ENCODE results near the gene CDCA4.

Gene CDCA4

DNA sequence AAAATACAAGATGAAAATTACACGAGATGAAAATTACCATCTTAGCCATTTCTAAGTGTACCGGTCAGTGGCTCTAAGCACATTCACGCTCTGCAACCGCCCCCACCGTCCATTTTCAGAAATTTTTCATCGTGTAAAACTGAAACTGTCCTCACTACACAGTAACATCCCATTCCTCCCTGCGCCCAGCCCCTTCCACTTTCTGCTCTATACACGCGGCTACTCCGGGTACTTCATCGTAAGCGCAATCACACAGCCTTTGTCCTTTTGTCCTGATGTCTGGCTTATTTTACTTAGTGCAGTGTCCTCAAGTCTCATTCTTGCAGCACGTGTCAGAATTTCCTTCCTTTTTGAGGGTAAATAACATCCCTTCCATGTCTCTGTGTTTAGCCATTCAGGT, 47.9 kb upstream of the CDCA4 start:
- Histone ChIP-seq H3K79me2 (ENCODE audit: control insufficient read depth, low read length) (peaks cover 10% of the 10 kb centered on the region), H3K4me2 (ENCODE audit: low read length) (no peak overlapping the region), H3K9me2 (replicated peaks; ENCODE audit: control insufficient read depth, low read length) (no peaks in the 10 kb centered on the region), H3K9me3 (ENCODE audit: control insufficient read depth, insufficient read depth, low read length) (no peaks in the 10 kb centered on the region), H3K27ac (ENCODE audit: low read depth, low read length) (no peak overlapping the region), H3K36me3 (ENCODE audit: control insufficient read depth, low read length) (no peaks in the 10 kb centered on the region), H3F3A (ENCODE audit: control insufficient read depth, insufficient read depth) (no peaks in the 10 kb centered on the region; the same call in 1 of the 2 replicates), H4K20me1 (ENCODE audit: control insufficient read depth, insufficient read depth, low read depth, low read length) (no peaks in the 10 kb centered on the region), H3K4me1 (ENCODE audit: control insufficient read depth, low read length) (peaks cover 44% of the 10 kb centered on the region), H3K27me3 (ENCODE audit: control insufficient read depth, low read length) (peaks cover 28% of the 10 kb centered on the region), H3K4me3 (ENCODE audit: low read length) (no peak overlapping the region)
- TF ChIP-seq, protein P1, sequence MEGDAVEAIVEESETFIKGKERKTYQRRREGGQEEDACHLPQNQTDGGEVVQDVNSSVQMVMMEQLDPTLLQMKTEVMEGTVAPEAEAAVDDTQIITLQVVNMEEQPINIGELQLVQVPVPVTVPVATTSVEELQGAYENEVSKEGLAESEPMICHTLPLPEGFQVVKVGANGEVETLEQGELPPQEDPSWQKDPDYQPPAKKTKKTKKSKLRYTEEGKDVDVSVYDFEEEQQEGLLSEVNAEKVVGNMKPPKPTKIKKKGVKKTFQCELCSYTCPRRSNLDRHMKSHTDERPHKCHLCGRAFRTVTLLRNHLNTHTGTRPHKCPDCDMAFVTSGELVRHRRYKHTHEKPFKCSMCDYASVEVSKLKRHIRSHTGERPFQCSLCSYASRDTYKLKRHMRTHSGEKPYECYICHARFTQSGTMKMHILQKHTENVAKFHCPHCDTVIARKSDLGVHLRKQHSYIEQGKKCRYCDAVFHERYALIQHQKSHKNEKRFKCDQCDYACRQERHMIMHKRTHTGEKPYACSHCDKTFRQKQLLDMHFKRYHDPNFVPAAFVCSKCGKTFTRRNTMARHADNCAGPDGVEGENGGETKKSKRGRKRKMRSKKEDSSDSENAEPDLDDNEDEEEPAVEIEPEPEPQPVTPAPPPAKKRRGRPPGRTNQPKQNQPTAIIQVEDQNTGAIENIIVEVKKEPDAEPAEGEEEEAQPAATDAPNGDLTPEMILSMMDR (IDR thresholded peaks at IDR 0.05; ENCODE audit: low read depth, low read length, poor library complexity, severe bottlenecking): no peak

DNA sequence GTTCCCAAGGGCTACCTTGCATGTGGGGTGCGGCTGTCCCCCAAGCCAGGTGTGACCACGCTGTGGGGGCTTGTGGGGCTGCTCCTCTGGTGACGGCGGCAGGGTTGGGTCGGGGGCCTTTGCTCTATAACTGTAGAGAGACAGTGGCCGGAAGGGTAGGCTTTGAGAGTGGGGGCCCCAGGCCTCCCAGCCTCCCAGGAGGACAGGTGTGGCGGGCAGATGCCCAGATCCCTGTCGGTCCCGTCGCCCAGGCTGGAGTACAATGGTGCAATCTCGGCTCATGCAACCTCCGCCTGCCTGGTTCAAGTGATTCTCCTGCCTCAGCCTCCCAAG, 47.1 kb upstream of the CDCA4 start:
- no peak overlapping the region for H3K27ac ChIP-seq (ENCODE audit: low read depth, low read length)
- peaks cover 10% of the 10 kb centered on the region for H3K79me2 ChIP-seq (ENCODE audit: control insufficient read depth, low read length)
- no peaks in the 10 kb centered on the region for H3K9me2 ChIP-seq (replicated peaks; ENCODE audit: control insufficient read depth, low read length)
- H3K4me3 ChIP-seq (ENCODE audit: low read length): no peak overlapping the region
- peaks cover 52% of the 10 kb centered on the region for H3K4me1 ChIP-seq (ENCODE audit: control insufficient read depth, low read length)
- H3K27me3 ChIP-seq (ENCODE audit: control insufficient read depth, low read length): peaks cover 28% of the 10 kb centered on the region
- H3F3A ChIP-seq (ENCODE audit: control insufficient read depth, insufficient read depth): no peaks in the 10 kb centered on the region; the same call in 1 of the 2 replicates
- TF ChIP-seq, protein P1 (IDR thresholded peaks at IDR 0.05; ENCODE audit: low read depth, low read length, poor library complexity, severe bottlenecking): no peak
- TF ChIP-seq EZH2phosphoT487 (IDR thresholded peaks at IDR 0.05; ENCODE audit: borderline replicate concordance, low read length): no peak
- no peak overlapping the region for H3K4me2 ChIP-seq (ENCODE audit: low read length)
- H3K36me3 ChIP-seq (ENCODE audit: control insufficient read depth, low read length): no peaks in the 10 kb centered on the region
- H4K20me1 ChIP-seq (ENCODE audit: control insufficient read depth, insufficient read depth, low read depth, low read length): no peaks in the 10 kb centered on the region
- no peaks in the 10 kb centered on the region for H3K9me3 ChIP-seq (ENCODE audit: control insufficient read depth, insufficient read depth, low read length)

DNA sequence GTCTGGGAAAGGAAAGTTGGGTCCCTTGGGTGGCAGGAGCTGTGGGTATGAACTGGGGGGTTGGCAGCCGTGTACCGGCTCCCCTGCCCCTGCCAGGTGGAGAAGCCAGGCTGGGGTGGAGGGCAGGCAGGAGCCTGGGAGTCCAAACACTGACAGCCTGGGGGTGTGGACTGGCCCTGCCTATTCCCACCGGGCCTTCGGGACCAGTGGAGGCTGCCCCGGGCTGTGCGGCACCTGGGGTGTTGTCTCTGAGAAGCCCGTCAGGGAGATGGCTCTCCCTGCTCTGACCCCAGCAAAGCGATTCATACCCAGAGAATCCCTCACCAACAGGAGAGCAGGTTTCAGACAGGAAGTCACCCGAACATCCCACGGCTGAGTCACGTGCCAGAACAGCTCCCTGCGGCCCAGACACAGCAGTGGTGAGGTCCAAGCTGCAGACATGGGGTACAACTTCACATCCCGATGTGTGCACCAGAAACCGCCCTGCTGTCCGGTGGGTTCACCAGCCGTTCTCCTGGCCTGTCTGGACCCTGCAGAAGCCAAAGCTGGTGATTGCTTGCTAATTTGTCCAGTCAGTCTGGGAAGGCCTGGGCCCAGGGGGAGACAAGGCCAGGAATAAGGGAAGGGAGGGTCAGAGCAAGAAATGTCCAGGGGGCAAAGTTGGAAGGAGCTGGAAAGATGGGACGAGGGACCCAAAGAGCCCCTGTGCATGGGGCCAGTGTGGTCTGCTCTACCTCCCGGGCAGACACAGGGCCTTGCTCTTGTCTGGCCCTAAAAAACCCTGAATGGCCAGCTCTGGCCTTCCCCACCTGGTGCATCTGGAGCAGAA, 46.5 kb upstream of the CDCA4 start:
- Histone ChIP-seq H3K79me2 (ENCODE audit: control insufficient read depth, low read length) (peaks cover 10% of the 10 kb centered on the region), H3K4me2 (ENCODE audit: low read length) (no peak overlapping the region), H3K27ac (ENCODE audit: low read depth, low read length) (no peak overlapping the region)

More for the DNA sequence above, 46.5 kb upstream of the CDCA4 start:
- no peaks in the 10 kb centered on the region; the same call in 1 of the 2 replicates for H3F3A ChIP-seq (ENCODE audit: control insufficient read depth, insufficient read depth)
- H3K36me3 ChIP-seq (ENCODE audit: control insufficient read depth, low read length): no peaks in the 10 kb centered on the region
- TF ChIP-seq, protein P1 (IDR thresholded peaks at IDR 0.05; ENCODE audit: low read depth, low read length, poor library complexity, severe bottlenecking): no peak
- TF ChIP-seq EZH2phosphoT487 (IDR thresholded peaks at IDR 0.05; ENCODE audit: borderline replicate concordance, low read length): no peak
- no peaks in the 10 kb centered on the region for H3K9me2 ChIP-seq (replicated peaks; ENCODE audit: control insufficient read depth, low read length)
- no peaks in the 10 kb centered on the region for H4K20me1 ChIP-seq (ENCODE audit: control insufficient read depth, insufficient read depth, low read depth, low read length)
- H3K9me3 ChIP-seq (ENCODE audit: control insufficient read depth, insufficient read depth, low read length): no peaks in the 10 kb centered on the region
- no peak overlapping the region for H3K4me3 ChIP-seq (ENCODE audit: low read length)
- peaks cover 28% of the 10 kb centered on the region for H3K27me3 ChIP-seq (ENCODE audit: control insufficient read depth, low read length)
- peaks cover 55% of the 10 kb centered on the region for H3K4me1 ChIP-seq (ENCODE audit: control insufficient read depth, low read length)
